Fibroblast of the aortic adventitia (primary cell): ENCODE results near the gene MEIS3. TPM values are rescaled to one million over a fixed set of nuclear protein-coding genes. Genes with fewer than 3 reads are reported as not detected.

ENCODE experiments used
- DNase-seq: peaks from one replicate; pipeline ENCODE4 v3.0.0-alpha.2; 2010; ENCODE audit warnings: low read depth
- H3K4me3 ChIP-seq: 2 replicates; pipeline ENCODE4 v1.5.1; 2011; ENCODE audit warnings: low read depth, mild to moderate bottlenecking, control low read depth, low read length, moderate library complexity
- total RNA-seq: library from RNA; depleted of rRNA; stranded (reverse); fragments of >200 nt; gene quantifications from 2 replicates; pipeline ENCODE4 v1.2.3, GENCODE V29; 2012; ENCODE audit warnings: low replicate concordance
- TF ChIP-seq, protein P1 (sequence below): IDR thresholded peaks from 2 replicates; pipeline ENCODE4 v1.5.1; 2011; ENCODE audit warnings: mild to moderate bottlenecking, low read length, control low read depth, inconsistent platforms; ENCODE audit not compliant: insufficient read depth

Gene MEIS3
- total RNA-seq, 1 donor = 14.5 TPM

GRCh38 chr19:47377208-47377701, 42.1 kb downstream of the MEIS3 start:
- DNase-seq = no peak
- no peak overlapping the region for H3K4me3 ChIP-seq
- TF ChIP-seq, protein P1, sequence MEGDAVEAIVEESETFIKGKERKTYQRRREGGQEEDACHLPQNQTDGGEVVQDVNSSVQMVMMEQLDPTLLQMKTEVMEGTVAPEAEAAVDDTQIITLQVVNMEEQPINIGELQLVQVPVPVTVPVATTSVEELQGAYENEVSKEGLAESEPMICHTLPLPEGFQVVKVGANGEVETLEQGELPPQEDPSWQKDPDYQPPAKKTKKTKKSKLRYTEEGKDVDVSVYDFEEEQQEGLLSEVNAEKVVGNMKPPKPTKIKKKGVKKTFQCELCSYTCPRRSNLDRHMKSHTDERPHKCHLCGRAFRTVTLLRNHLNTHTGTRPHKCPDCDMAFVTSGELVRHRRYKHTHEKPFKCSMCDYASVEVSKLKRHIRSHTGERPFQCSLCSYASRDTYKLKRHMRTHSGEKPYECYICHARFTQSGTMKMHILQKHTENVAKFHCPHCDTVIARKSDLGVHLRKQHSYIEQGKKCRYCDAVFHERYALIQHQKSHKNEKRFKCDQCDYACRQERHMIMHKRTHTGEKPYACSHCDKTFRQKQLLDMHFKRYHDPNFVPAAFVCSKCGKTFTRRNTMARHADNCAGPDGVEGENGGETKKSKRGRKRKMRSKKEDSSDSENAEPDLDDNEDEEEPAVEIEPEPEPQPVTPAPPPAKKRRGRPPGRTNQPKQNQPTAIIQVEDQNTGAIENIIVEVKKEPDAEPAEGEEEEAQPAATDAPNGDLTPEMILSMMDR = no peak

GRCh38 chr19:47376589-47377144, 42.7 kb downstream of the MEIS3 start:
- DNase-seq = no peak
- H3K4me3 ChIP-seq = no peak overlapping the region
- TF ChIP-seq, protein P1 = no peak

GRCh38 chr19:47375694-47376588, 43.4 kb downstream of the MEIS3 start:
- DNase-seq = no peak
- no peak overlapping the region for H3K4me3 ChIP-seq
- TF ChIP-seq, protein P1 = no peak

DNA sequence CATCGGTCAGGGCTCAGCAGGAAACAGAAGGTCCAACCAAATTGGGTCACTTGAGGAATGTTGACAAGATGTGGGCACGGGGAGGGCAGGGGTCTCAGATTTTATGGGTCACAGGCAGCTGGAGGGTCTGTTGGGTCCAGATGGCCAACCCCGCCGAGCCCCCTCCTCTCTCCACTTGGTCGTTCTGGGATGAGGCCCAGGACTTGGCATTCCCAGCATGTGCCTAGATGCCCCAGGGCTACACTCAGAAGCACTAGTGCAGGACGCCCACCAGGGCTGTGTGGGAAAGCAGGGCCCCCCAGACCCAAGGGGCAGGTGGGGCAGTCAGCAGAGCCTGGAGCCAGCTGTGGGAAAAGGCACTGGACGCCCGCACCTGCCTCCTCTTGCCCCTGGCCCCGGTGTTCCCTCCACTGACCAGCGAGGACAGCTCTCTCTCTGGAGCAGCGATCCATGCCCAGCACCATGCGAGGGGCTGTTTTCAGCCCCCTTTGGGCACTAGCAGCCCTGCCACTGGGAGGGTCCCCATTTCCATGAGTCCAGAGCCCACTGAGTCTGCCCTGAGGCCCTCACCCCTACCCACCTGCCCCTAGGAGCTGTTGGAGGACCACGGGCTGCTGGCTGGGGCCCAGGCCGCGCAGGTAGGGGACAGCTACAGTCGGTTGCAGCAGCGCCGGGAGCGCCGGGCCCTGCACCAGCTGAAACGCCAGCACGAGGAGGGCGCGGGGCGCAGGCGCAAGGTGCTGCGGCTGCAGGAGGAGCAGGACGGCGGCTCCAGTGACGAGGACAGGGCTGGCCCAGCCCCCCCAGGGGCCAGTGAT, 44.2 kb downstream of the MEIS3 start:
- no peak overlapping the region for H3K4me3 ChIP-seq
- TF ChIP-seq, protein P1 = no peak
- no peak for DNase-seq

- DNase-seq = no peak
- TF ChIP-seq, protein P1 = no peak
- no peak overlapping the region for H3K4me3 ChIP-seq
Measured at GRCh38 chr19:47373246-47374240, 45.8 kb downstream of the MEIS3 start.
